ENCODE data around the gene FIGNL1.
A peak's percentile ranks its signal among the peaks of the same experiment; 100 is the strongest.
"Not testable (repeated sequence)": the region's sequence is repeated elsewhere in the genome, so short reads cannot be mapped to it uniquely, and the experiment has no call there.

Gene FIGNL1

DNA sequence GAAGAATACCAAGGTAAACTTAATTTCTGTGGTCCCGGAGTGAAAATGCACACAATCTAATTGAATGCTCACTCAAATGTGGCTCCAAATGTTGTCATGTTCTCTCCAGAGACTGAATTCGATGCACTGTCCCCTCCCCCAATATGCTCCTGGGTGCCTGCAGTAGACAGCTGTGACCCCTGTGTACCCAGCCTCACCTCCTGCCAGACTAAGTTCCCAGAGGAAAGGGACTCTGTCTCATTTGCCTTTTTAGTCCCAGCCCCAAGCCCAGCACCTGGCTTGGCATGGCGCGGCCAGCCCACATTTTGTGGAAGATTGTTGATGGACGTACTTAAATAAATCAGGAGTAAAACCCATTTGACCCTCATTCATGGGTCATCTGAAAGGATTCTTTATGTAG, 21.8 kb upstream of the FIGNL1 start:
- DNase-seq (ENCODE audit: low spot score) = no peak

- no peak for DNase-seq (ENCODE audit: low spot score)
Measured at GRCh38 chr7:50470250-50471163, 20.4 kb upstream of the FIGNL1 start.

- DNase-seq (ENCODE audit: low spot score) = no peak
Measured at GRCh38 chr7:50469181-50469580, 19.0 kb upstream of the FIGNL1 start.

GRCh38 chr7:50467817-50468610, 17.9 kb upstream of the FIGNL1 start:
- DNase-seq (ENCODE audit: low spot score) = peak; percentile 84

GRCh38 chr7:50466815-50467585, 16.9 kb upstream of the FIGNL1 start:
- DNase-seq (ENCODE audit: low spot score) = no peak

- DNase-seq (ENCODE audit: low spot score) = no peak
Measured at GRCh38 chr7:50463035-50463434, 12.9 kb upstream of the FIGNL1 start.

GRCh38 chr7:50462361-50462760, 12.2 kb upstream of the FIGNL1 start:
- DNase-seq (ENCODE audit: low spot score) = no peak

- DNase-seq (ENCODE audit: low spot score) = no peak
Measured at GRCh38 chr7:50461695-50462094, 11.5 kb upstream of the FIGNL1 start.

GRCh38 chr7:50459183-50459582, 9.0 kb upstream of the FIGNL1 start:
- DNase-seq (ENCODE audit: low spot score) = not testable (repeated sequence)

DNA sequence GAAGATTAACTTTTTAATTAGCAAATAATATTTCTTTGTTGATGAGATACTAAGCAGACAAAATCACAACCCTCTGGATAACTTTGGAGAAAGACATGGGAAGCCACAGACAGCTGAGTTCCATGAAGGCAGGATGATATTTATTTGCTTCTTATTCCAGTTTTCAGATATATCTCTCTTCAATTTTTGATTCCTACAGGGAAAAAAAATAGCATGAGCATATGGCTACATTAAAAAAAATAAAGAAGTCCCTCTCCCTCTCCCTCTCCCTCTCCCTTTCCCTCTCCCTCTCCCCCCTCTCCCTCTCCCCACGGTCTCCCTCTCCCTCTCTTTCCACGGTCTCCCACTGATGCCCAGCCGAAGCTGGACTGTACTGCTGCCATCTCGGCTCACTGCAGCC, 8.5 kb upstream of the FIGNL1 start:
- not testable (repeated sequence) for DNase-seq (ENCODE audit: low spot score)

GRCh38 chr7:50456371-50457123, 6.4 kb upstream of the FIGNL1 start:
- no peak for DNase-seq (ENCODE audit: low spot score)

- no peak for DNase-seq (ENCODE audit: low spot score)
Measured at GRCh38 chr7:50455658-50456057, 5.5 kb upstream of the FIGNL1 start.

DNA sequence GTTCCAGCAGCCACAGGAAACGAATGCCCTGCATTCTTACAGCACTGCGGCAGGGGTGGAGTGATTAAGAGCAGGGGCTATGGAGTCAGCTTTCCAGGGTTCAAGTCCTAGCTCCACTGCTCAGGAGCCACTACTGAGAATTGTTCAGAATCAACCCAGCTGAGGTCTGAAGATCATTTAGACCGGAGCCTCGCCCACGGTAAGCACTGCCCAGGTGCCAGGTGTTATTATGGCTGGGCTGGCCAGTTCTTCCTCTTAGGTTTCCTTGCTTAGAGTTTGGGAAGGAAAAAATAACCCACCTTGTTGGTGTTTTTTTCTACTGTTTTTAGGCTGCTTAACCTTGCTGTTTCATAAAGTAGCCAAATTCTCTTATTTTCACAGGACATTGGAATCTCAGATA, 4.8 kb upstream of the FIGNL1 start:
- DNase-seq (ENCODE audit: low spot score) = no peak

DNA sequence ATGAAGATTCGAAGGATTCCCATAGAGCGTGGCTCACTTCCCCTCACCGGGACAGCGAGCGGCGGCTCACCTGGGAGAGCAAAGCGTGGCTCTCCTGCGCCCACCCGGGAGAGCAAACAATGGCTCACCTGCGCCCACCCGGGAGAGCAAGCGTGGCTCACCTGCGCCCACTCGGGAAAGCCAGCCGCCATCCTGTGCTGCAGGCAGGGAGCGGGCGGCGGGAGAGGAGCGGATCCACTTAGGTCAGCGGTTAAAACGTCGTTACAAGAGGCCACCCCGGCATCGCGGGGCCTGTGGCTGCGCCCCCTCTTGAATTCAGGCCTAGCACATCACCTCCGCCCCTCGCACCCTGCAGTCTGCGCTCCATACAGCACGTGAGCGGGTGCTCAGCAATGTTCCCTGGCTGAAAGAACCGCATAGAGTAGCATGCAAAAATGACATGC, 461 bp upstream of the FIGNL1 start:
- DNase-seq (ENCODE audit: low spot score) = no peak

DNA sequence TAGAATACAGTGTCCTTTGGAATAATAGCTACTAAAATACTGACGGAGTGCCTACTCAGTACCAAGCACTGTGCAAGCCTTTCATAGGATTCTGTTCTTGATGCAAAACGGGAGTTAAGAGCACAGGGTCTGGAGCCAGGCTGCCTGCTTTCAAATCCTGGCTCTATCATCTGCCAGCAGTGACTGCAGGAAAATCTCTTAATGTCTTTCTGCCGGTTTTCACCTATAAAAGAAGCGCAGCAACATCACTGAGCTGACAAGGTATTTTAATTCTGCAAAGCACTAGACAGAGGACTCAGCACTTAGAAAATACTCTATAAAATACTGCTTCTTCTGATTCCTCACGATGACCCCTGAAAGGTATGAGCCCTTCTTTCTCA, 659 bp downstream of the FIGNL1 start:
- no peak for DNase-seq (ENCODE audit: low spot score)

- no peak for DNase-seq (ENCODE audit: low spot score)
Measured at GRCh38 chr7:50448823-50449222, 1.3 kb downstream of the FIGNL1 start.

DNA sequence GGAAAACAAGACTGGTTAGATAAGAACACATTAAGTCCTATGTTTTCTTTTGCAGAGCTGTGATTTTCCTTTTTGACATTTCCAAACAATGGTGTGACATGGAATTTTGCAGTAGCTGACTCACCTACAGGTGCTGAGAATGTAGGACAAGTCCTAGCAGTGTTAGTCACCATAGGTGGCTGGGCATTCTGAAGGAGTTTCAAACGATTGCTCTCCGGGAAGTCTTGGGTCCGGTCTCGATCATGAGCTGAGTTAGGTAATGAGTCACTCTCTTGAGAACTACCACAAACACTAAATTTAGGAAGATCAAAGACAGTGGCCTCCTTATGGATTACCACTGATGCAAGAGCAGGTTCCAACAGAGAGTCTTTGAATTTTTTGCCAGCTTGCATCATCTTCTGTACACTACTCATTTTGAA, 3.6 kb downstream of the FIGNL1 start:
- no peak for DNase-seq (ENCODE audit: low spot score)

DNA sequence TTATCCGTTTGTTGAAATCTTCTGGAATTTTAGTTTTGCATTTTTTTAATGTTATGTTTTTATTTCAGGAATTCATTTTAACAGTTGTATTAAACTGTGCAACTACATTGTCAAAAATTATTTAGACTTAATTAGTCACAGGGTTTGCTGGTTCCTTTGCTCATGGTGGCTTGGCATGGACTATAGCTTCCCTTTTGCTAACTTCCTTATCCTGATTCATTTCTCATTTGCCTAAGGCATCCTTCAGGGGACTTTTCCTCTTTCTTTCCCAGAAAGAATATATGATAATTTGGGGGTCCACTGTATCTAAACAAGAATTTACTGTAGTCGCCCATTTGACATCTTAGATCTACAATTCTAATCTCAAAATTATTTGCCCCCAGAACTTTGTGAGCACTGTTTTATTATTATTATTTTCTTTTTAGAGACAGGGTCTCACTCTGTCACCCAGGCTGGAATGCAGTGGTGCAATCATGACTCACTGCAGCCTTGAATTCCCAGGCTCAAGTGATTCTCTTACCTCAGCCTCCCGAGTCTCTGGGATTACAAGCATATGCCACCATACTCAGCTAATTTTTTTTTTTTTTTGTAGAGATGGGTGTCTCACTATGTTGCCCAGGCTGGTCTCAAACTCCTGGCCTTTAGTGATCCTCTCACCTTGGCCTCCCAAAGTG, 13.9 kb downstream of the FIGNL1 start:
- no peak for DNase-seq (ENCODE audit: low spot score)

DNA sequence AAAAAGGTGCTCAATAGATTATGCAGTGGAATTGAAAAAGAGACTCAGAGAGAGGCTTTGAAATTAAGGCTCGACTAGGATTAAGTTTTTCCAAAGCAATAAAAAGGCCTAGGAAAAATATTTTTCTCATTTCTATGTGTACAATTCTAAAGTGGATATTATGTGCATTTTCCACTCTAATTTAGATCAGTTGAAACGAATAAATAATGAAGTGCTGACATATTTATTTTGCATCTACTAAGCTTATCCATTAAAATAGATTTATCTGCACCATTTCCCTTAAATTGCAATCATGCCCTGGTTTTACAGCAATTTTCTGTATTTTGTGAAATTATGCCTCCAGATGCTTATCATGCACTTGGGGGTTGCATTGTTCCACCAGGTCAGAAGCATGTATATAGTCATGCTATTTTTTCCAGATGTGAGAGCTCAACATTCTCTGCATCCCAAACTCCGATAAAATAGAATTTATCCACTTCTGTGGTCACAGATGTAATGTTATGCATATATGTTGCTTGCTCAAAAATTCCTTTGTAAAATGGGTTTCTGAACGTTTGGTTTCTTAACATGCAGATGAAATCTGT, 18.3 kb downstream of the FIGNL1 start:
- no peak for DNase-seq (ENCODE audit: low spot score)

DNA sequence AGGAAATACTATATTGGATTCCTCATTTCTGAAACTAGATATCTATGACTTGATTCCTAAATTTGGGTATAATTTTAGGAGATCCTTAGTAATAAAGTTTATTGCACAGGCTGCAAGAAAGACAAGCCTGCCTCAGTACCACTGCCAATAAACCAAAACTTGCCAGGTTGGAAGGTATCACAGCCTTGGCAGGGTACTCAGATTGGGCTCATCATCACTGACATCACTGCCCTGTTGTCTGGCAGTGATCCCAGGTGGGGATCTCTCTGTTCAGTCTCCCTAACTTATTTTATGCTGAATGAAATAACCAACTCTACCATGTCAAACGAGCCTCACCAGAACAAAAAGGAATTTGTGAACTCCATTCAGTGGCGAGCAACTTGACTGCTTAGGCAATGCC, 18.8 kb downstream of the FIGNL1 start:
- no peak for DNase-seq (ENCODE audit: low spot score)

DNA sequence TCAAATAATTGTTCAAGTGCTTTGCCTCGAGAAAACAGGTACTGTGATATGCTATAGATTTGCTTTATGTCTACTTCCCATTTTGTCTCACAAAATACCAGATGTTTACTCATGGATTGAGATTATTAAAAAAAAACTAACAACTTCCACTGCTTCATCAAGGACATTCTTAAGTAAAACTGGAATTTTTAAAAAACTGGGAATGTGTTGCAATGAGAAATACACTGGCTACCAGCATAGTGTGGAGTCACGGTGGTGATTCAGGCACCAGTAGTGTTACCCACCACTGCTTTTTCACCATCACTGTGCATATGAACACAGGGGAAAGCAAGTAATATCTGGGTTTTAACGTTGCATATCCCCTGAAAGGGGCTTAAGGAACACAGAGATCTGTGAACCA, 21.2 kb downstream of the FIGNL1 start:
- DNase-seq (ENCODE audit: low spot score) = no peak

All from ecto neural progenitor cell (in vitro differentiated cells).